Left ventricle myocardium inferior (tissue), 1 donor: ENCODE results near the gene RGMB. TPM values are rescaled to one million over a fixed set of nuclear protein-coding genes. Genes with fewer than 3 reads are reported as not detected.
A peak's percentile ranks its signal among the peaks of the same experiment; 100 is the strongest.

Source experiments
- DNase-seq: peaks from one replicate; pipeline ENCODE4 v3.0.0-alpha.2; 2020
- H3K27ac ChIP-seq: fragments of 200-600 bp; replicated peaks from 2 replicates; pipeline ENCODE4 v1.8.0; 2021
- H3K27me3 ChIP-seq: fragments of 200-600 bp; 2 replicates; pipeline ENCODE4 v1.8.0; 2021; ENCODE audit warnings: low read depth
- H3K36me3 ChIP-seq: fragments of 200-600 bp; 2 replicates; pipeline ENCODE4 v1.8.0; 2021
- H3K4me1 ChIP-seq: fragments of 200-600 bp; 2 replicates; pipeline ENCODE4 v1.8.0; 2021
- H3K4me3 ChIP-seq: fragments of 200-600 bp; 2 replicates; pipeline ENCODE4 v1.8.0; 2021; ENCODE audit warnings: mild to moderate bottlenecking, moderate library complexity
- H3K9me3 ChIP-seq: fragments of 200-600 bp; replicated peaks from 2 replicates; pipeline ENCODE4 v1.8.0; 2021
- CTCF ChIP-seq: fragments of 200-600 bp; IDR thresholded peaks from 2 replicates; pipeline ENCODE4 v1.8.0; 2021; ENCODE audit warnings: antibody characterized with exemption, mild to moderate bottlenecking, borderline replicate concordance
- intact Hi-C: fragments of 100-400 bp; cut with micrococcal nuclease; formaldehyde crosslinking; loops from one replicate; pipeline ENCODE4 v1.11.0; 2022
- total RNA-seq: library from RNA; stranded (reverse); fragmentation: NEBNext Ultra II Directional; extraction: Animal tissue kit (Norgen Biotek cat#: 25700); gene quantifications from one replicate; pipeline ENCODE4 v1.2.1, GENCODE V29; 2021
- donor health status: DM: no; HTN: yes; CAD: no; lungs with severe emphysema.

RGMB gene
- total RNA-seq, 1 donor from 2014 or later: 13.0 TPM

- H3K27me3 ChIP-seq: peaks cover 13% of the 10 kb centered on the region
- no peaks in the 10 kb centered on the region for H3K9me3 ChIP-seq
- intact Hi-C loops: no loop called here
- peak; percentile 45 for DNase-seq
- H3K27ac ChIP-seq: peak overlapping the region; percentile 73
- TF ChIP-seq CTCF: peak; percentile 68
- H3K4me1 ChIP-seq: peaks cover 56% of the 10 kb centered on the region
- peak overlapping the region; percentile 78 for H3K4me3 ChIP-seq
- H3K36me3 ChIP-seq: no peaks in the 10 kb centered on the region
Measured at GRCh38 chr5:98769210-98769958, 4.1 kb upstream of the RGMB start.

- no peak for TF ChIP-seq CTCF
- Histone ChIP-seq H3K9me3 (no peaks in the 10 kb centered on the region), H3K36me3 (no peaks in the 10 kb centered on the region), H3K27ac (peak overlapping the region; percentile 73), H3K4me3 (peak overlapping the region; percentile 78), H3K27me3 (peaks cover 9% of the 10 kb centered on the region), H3K4me1 (peaks cover 61% of the 10 kb centered on the region)
- no peak for DNase-seq
- intact Hi-C loops: no loop called here
Measured at GRCh38 chr5:98769959-98770208, 3.6 kb upstream of the RGMB start.

GRCh38 chr5:98770209-98770910, 3.1 kb upstream of the RGMB start:
- no peaks in the 10 kb centered on the region for H3K9me3 ChIP-seq
- DNase-seq: peak; percentile 25
- H3K27me3 ChIP-seq: peaks cover 8% of the 10 kb centered on the region

GRCh38 chr5:98770911-98771322, 2.5 kb upstream of the RGMB start:
- H3K4me1 ChIP-seq: peaks cover 71% of the 10 kb centered on the region

More at GRCh38 chr5:98770209-98770910, 3.1 kb upstream of the RGMB start:
- H3K36me3 ChIP-seq: no peaks in the 10 kb centered on the region
- TF ChIP-seq CTCF: no peak
- peaks cover 66% of the 10 kb centered on the region for H3K4me1 ChIP-seq
- peak overlapping the region; percentile 73 for H3K27ac ChIP-seq
- H3K4me3 ChIP-seq: peak overlapping the region; percentile 78
- intact Hi-C loops: no loop called here

More at GRCh38 chr5:98770911-98771322, 2.5 kb upstream of the RGMB start:
- intact Hi-C loops: no loop called here
- Histone ChIP-seq H3K36me3 (no peaks in the 10 kb centered on the region), H3K27ac (peak overlapping the region; percentile 73), H3K4me3 (peak overlapping the region; percentile 78), H3K27me3 (peaks cover 4% of the 10 kb centered on the region), H3K9me3 (no peaks in the 10 kb centered on the region)
- no peak for DNase-seq
- TF ChIP-seq CTCF: no peak
